HCT116 (cell line): ENCODE measurements around the gene CENPT.

Experiments
- ELF1 ChIP-seq: IDR thresholded peaks from 2 replicates; pipeline ENCODE4 v1.6.1; 2012; ENCODE audit warnings: low read depth, borderline replicate concordance
- EZH2phosphoT487 ChIP-seq: fragments of 200-600 bp; IDR thresholded peaks from 2 replicates; pipeline ENCODE4 v1.6.1; 2018; ENCODE audit warnings: antibody characterized with exemption, borderline replicate concordance
- SP1 ChIP-seq: IDR thresholded peaks from 2 replicates; pipeline ENCODE4 v1.6.1; 2012; ENCODE audit warnings: low read depth
- TF ChIP-seq, protein P1 (sequence below), 3 experiments: fragments of 200-600 bp in 1 of 3; sonication (generic) in 1 of 3; IDR thresholded peaks in 2 of 3; conservative IDR thresholded peaks in 1 of 3; 2 replicates each; pipeline ENCODE4 v1.5.1; 2012 to 2017; ENCODE audit warnings: low read depth in 2 of 3, low read length in 2 of 3, antibody characterized with exemption in 1 of 3, borderline replicate concordance in 1 of 3, control low read depth in 1 of 3, mild to moderate bottlenecking in 1 of 3, mixed read lengths in 1 of 3, mixed run types in 1 of 3, moderate library complexity in 1 of 3; ENCODE audit not compliant: insufficient read depth in 1 of 3
- TF ChIP-seq, protein P2 (sequence below): IDR thresholded peaks from 2 replicates; pipeline ENCODE4 v1.6.1; 2012

DNA sequence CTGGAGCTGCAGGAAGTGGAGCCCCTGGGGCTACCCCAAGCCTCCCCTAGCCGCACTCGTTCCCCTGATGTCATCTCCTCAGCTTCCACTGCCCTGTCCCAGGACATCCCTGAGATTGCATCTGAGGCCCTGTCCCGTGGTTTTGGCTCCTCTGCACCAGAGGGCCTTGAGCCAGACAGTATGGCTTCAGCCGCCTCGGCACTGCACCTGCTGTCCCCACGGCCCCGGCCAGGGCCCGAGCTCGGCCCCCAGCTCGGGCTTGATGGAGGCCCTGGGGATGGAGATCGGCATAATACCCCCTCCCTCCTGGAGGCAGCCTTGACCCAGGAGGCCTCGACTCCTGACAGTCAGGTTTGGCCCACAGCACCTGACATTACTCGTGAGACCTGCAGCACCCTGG, 33.1 kb upstream of the CENPT start:
- TF ChIP-seq, protein P1, sequence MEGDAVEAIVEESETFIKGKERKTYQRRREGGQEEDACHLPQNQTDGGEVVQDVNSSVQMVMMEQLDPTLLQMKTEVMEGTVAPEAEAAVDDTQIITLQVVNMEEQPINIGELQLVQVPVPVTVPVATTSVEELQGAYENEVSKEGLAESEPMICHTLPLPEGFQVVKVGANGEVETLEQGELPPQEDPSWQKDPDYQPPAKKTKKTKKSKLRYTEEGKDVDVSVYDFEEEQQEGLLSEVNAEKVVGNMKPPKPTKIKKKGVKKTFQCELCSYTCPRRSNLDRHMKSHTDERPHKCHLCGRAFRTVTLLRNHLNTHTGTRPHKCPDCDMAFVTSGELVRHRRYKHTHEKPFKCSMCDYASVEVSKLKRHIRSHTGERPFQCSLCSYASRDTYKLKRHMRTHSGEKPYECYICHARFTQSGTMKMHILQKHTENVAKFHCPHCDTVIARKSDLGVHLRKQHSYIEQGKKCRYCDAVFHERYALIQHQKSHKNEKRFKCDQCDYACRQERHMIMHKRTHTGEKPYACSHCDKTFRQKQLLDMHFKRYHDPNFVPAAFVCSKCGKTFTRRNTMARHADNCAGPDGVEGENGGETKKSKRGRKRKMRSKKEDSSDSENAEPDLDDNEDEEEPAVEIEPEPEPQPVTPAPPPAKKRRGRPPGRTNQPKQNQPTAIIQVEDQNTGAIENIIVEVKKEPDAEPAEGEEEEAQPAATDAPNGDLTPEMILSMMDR (IDR thresholded peaks at IDR 0.05 in 2 of 3, conservative IDR thresholded peaks at IDR 0.05 in 1 of 3; ENCODE audit: borderline replicate concordance in 1 of 3, insufficient read depth in 1 of 3, low read depth in 2 of 3, low read length in 2 of 3), result no peak
- TF ChIP-seq, protein P2, sequence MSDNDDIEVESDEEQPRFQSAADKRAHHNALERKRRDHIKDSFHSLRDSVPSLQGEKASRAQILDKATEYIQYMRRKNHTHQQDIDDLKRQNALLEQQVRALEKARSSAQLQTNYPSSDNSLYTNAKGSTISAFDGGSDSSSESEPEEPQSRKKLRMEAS, result no peak
- TF ChIP-seq ELF1 (no peak), SP1 (no peak), EZH2phosphoT487 (no peak)
